Activated T-cell treated with anti-CD3 and anti-CD28 coated beads, Interleukin-2, amount 50 U/mL, for 24 hours (primary cell): ENCODE measurements around the gene SERINC3.
A peak's percentile ranks its signal among the peaks of the same experiment; 100 is the strongest.

Experiments
- DNase-seq: peaks from one replicate; pipeline ENCODE4 v3.0.0-alpha.2; 2020
- H3K27ac Mint-ChIP-seq: 2 replicates; pipeline ENCODE4 v1.8.0; 2020; ENCODE audit warnings: mild to moderate bottlenecking, mixed read lengths
- H3K27me3 Mint-ChIP-seq: 2 replicates; pipeline ENCODE4 v1.8.0; 2020; ENCODE audit warnings: mixed read lengths
- H3K36me3 Mint-ChIP-seq: 2 replicates; pipeline ENCODE4 v1.8.0; 2020; ENCODE audit warnings: low read depth, mixed read lengths
- H3K4me1 Mint-ChIP-seq: 2 replicates; pipeline ENCODE4 v1.8.0; 2020; ENCODE audit warnings: low read depth, mixed read lengths
- H3K4me3 Mint-ChIP-seq: 2 replicates; pipeline ENCODE4 v1.8.0; 2020; ENCODE audit warnings: mild to moderate bottlenecking, moderate library complexity, mixed read lengths
- H3K9me3 Mint-ChIP-seq: 2 replicates; pipeline ENCODE4 v1.8.0; 2020; ENCODE audit warnings: mixed read lengths

Gene SERINC3

GRCh38 chr20:44491635-44492395, 30.1 kb downstream of the SERINC3 start:
- Mint-ChIP-seq H3K36me3 (peaks cover 95% of the 10 kb centered on the region), H3K4me3 (no peak overlapping the region), H3K27me3 (no peaks in the 10 kb centered on the region), H3K27ac (peak overlapping the region; percentile 88), H3K9me3 (no peaks in the 10 kb centered on the region), H3K4me1 (peaks cover 58% of the 10 kb centered on the region)
- DNase-seq = no peak

GRCh38 chr20:44489931-44490330, 31.9 kb downstream of the SERINC3 start:
- DNase-seq = no peak
- H3K4me3 Mint-ChIP-seq = no peak overlapping the region
- no peaks in the 10 kb centered on the region for H3K9me3 Mint-ChIP-seq
- peaks cover 46% of the 10 kb centered on the region for H3K4me1 Mint-ChIP-seq
- H3K36me3 Mint-ChIP-seq = peaks cover 96% of the 10 kb centered on the region
- H3K27me3 Mint-ChIP-seq = no peaks in the 10 kb centered on the region
- peak overlapping the region; percentile 86 for H3K27ac Mint-ChIP-seq

GRCh38 chr20:44489223-44489622, 32.6 kb downstream of the SERINC3 start:
- no peak for DNase-seq
- peaks cover 94% of the 10 kb centered on the region for H3K36me3 Mint-ChIP-seq
- no peaks in the 10 kb centered on the region for H3K27me3 Mint-ChIP-seq
- peak overlapping the region; percentile 86 for H3K27ac Mint-ChIP-seq
- no peak overlapping the region for H3K4me3 Mint-ChIP-seq
- H3K9me3 Mint-ChIP-seq = no peaks in the 10 kb centered on the region
- H3K4me1 Mint-ChIP-seq = peaks cover 40% of the 10 kb centered on the region

- Mint-ChIP-seq H3K9me3 (no peaks in the 10 kb centered on the region), H3K27me3 (no peaks in the 10 kb centered on the region), H3K27ac (peak overlapping the region; percentile 38), H3K4me1 (peaks cover 35% of the 10 kb centered on the region), H3K4me3 (no peak overlapping the region), H3K36me3 (peaks cover 94% of the 10 kb centered on the region)
- DNase-seq = no peak
Measured at GRCh38 chr20:44488551-44488950, 33.3 kb downstream of the SERINC3 start.

- H3K27me3 Mint-ChIP-seq = no peaks in the 10 kb centered on the region
- peak overlapping the region; percentile 71 for H3K27ac Mint-ChIP-seq
- peaks cover 94% of the 10 kb centered on the region for H3K36me3 Mint-ChIP-seq
- H3K4me1 Mint-ChIP-seq = peaks cover 20% of the 10 kb centered on the region
- no peak overlapping the region for H3K4me3 Mint-ChIP-seq
- no peak for DNase-seq
- no peaks in the 10 kb centered on the region for H3K9me3 Mint-ChIP-seq
Measured at GRCh38 chr20:44485830-44486198, 36.1 kb downstream of the SERINC3 start.

GRCh38 chr20:44485078-44485829, 36.6 kb downstream of the SERINC3 start:
- no peaks in the 10 kb centered on the region for H3K27me3 Mint-ChIP-seq
- no peaks in the 10 kb centered on the region for H3K9me3 Mint-ChIP-seq
- H3K27ac Mint-ChIP-seq = peak overlapping the region; percentile 39
- peaks cover 17% of the 10 kb centered on the region for H3K4me1 Mint-ChIP-seq
- H3K4me3 Mint-ChIP-seq = no peak overlapping the region
- DNase-seq = no peak
- H3K36me3 Mint-ChIP-seq = peaks cover 94% of the 10 kb centered on the region

GRCh38 chr20:44483112-44483511, 38.8 kb downstream of the SERINC3 start:
- no peak for DNase-seq
- no peaks in the 10 kb centered on the region for H3K27me3 Mint-ChIP-seq
- H3K9me3 Mint-ChIP-seq = no peaks in the 10 kb centered on the region
- no peak overlapping the region for H3K27ac Mint-ChIP-seq
- H3K36me3 Mint-ChIP-seq = peaks cover 82% of the 10 kb centered on the region
- no peak overlapping the region for H3K4me3 Mint-ChIP-seq
- peaks cover 9% of the 10 kb centered on the region for H3K4me1 Mint-ChIP-seq

GRCh38 chr20:44481719-44482416, 40.0 kb downstream of the SERINC3 start:
- no peak for DNase-seq
- H3K9me3 Mint-ChIP-seq = no peaks in the 10 kb centered on the region
- peaks cover 72% of the 10 kb centered on the region for H3K36me3 Mint-ChIP-seq
- H3K27ac Mint-ChIP-seq = peak overlapping the region; percentile 17
- H3K27me3 Mint-ChIP-seq = no peaks in the 10 kb centered on the region
- peaks cover 14% of the 10 kb centered on the region for H3K4me1 Mint-ChIP-seq
- H3K4me3 Mint-ChIP-seq = no peak overlapping the region

GRCh38 chr20:44480097-44480496, 41.8 kb downstream of the SERINC3 start:
- Mint-ChIP-seq H3K27me3 (no peaks in the 10 kb centered on the region), H3K9me3 (no peaks in the 10 kb centered on the region), H3K4me1 (peaks cover 22% of the 10 kb centered on the region), H3K36me3 (peaks cover 64% of the 10 kb centered on the region), H3K27ac (peak overlapping the region; percentile 5), H3K4me3 (no peak overlapping the region)
- no peak for DNase-seq

- no peak overlapping the region for H3K27ac Mint-ChIP-seq
- no peak overlapping the region for H3K4me3 Mint-ChIP-seq
- H3K9me3 Mint-ChIP-seq = no peaks in the 10 kb centered on the region
- DNase-seq = no peak
- no peaks in the 10 kb centered on the region for H3K27me3 Mint-ChIP-seq
- peaks cover 61% of the 10 kb centered on the region for H3K36me3 Mint-ChIP-seq
- H3K4me1 Mint-ChIP-seq = peaks cover 24% of the 10 kb centered on the region
Measured at GRCh38 chr20:44479643-44480042, 42.2 kb downstream of the SERINC3 start.

- Mint-ChIP-seq H3K4me1 (peaks cover 23% of the 10 kb centered on the region), H3K4me3 (no peak overlapping the region), H3K36me3 (peaks cover 47% of the 10 kb centered on the region), H3K27me3 (no peaks in the 10 kb centered on the region), H3K27ac (peak overlapping the region; percentile 8), H3K9me3 (no peaks in the 10 kb centered on the region)
- no peak for DNase-seq
Measured at GRCh38 chr20:44478206-44478605, 43.7 kb downstream of the SERINC3 start.

- peaks cover 37% of the 10 kb centered on the region for H3K36me3 Mint-ChIP-seq
Measured at GRCh38 chr20:44477151-44477550, 44.7 kb downstream of the SERINC3 start.

GRCh38 chr20:44475694-44476560, 45.9 kb downstream of the SERINC3 start, which contains the start of gene TTPAL:
Gene TTPAL, plus strand, starts transcription at chr20:44475874. Its CDS starts 4,126 bp downstream, at chr20:44480000.
- H3K4me1 Mint-ChIP-seq = peaks cover 23% of the 10 kb centered on the region
- H3K36me3 Mint-ChIP-seq = peaks cover 25% of the 10 kb centered on the region
- no peaks in the 10 kb centered on the region for H3K9me3 Mint-ChIP-seq
- H3K27me3 Mint-ChIP-seq = no peaks in the 10 kb centered on the region
- peak within 1 kb of the TSS; percentile 97 for H3K4me3 Mint-ChIP-seq
- peak; percentile 95 for DNase-seq
- H3K27ac Mint-ChIP-seq = peak within 1 kb of the TSS; percentile 99

More at GRCh38 chr20:44477151-44477550, 44.7 kb downstream of the SERINC3 start:
- Mint-ChIP-seq H3K27me3 (no peaks in the 10 kb centered on the region), H3K4me1 (peaks cover 23% of the 10 kb centered on the region), H3K4me3 (peak overlapping the region; percentile 97), H3K9me3 (no peaks in the 10 kb centered on the region), H3K27ac (peak overlapping the region; percentile 99)
- DNase-seq = no peak

GRCh38 chr20:44475372-44475693, 46.5 kb downstream of the SERINC3 start:
- H3K36me3 Mint-ChIP-seq = peaks cover 19% of the 10 kb centered on the region
- H3K4me3 Mint-ChIP-seq = peak overlapping the region; percentile 97
- no peaks in the 10 kb centered on the region for H3K27me3 Mint-ChIP-seq
- peak overlapping the region; percentile 99 for H3K27ac Mint-ChIP-seq
- H3K9me3 Mint-ChIP-seq = no peaks in the 10 kb centered on the region
- DNase-seq = no peak
- H3K4me1 Mint-ChIP-seq = peaks cover 23% of the 10 kb centered on the region
